Parathyroid adenoma (tissue), 2 donors: ENCODE results near the gene TMEM154.

Experiments used
- H2AFZ ChIP-seq: fragments of 300-600 bp; sonication (generic); one replicate; pipeline ENCODE4 v1.7.0; 2017; ENCODE audit warnings: antibody characterized with exemption, mild to moderate bottlenecking
- H3K27ac ChIP-seq: fragments of 300-600 bp; sonication (generic); one replicate; pipeline ENCODE4 v1.7.0; 2017
- H3K27me3 ChIP-seq: fragments of 300-600 bp; sonication (generic); one replicate; pipeline ENCODE4 v1.7.0; 2017; ENCODE audit warnings: low read length; ENCODE audit not compliant: control insufficient read depth, insufficient read depth
- H3K36me3 ChIP-seq: fragments of 300-600 bp; sonication (generic); one replicate; pipeline ENCODE4 v1.7.0; 2017; ENCODE audit warnings: low read length; ENCODE audit not compliant: control insufficient read depth, insufficient read depth
- H3K4me1 ChIP-seq: fragments of 300-600 bp; sonication (generic); one replicate; pipeline ENCODE4 v1.7.0; 2017; ENCODE audit warnings: control low read depth
- H3K4me2 ChIP-seq: fragments of 300-600 bp; sonication (generic); one replicate; pipeline ENCODE4 v1.7.0; 2017; ENCODE audit warnings: low read length
- H3K4me3 ChIP-seq: fragments of 300-600 bp; sonication (generic); one replicate; pipeline ENCODE4 v1.7.0; 2017; ENCODE audit warnings: low read depth, low read length
- H3K79me2 ChIP-seq: fragments of 300-600 bp; sonication (generic); one replicate; pipeline ENCODE4 v1.7.0; 2017; ENCODE audit warnings: control low read depth
- H3K9ac ChIP-seq: fragments of 300-600 bp; sonication (generic); one replicate; pipeline ENCODE4 v1.7.0; 2017; ENCODE audit warnings: mild to moderate bottlenecking
- H3K9me3 ChIP-seq: fragments of 300-600 bp; sonication (generic); one replicate; pipeline ENCODE4 v1.7.0; 2017; ENCODE audit warnings: low read length; ENCODE audit not compliant: control insufficient read depth
- CTCF ChIP-seq: fragments of 300-600 bp; sonication (generic); IDR thresholded peaks from one replicate; pipeline ENCODE4 v1.7.0; 2017; ENCODE audit warnings: antibody characterized with exemption, mild to moderate bottlenecking
- donor health status: primary hyperparathyroidism.

TMEM154 gene

GRCh38 chr4:152678841-152679240 is 956 bp downstream of the TMEM154 start:
- Histone ChIP-seq H3K4me1 (no peaks in the 10 kb centered on the region), H3K9ac (no peak overlapping the region), H3K27ac (no peak overlapping the region), H3K4me3 (no peak overlapping the region), H3K9me3 (no peaks in the 10 kb centered on the region), H3K36me3 (no peaks in the 10 kb centered on the region), H2AFZ (no peak overlapping the region), H3K79me2 (no peaks in the 10 kb centered on the region), H3K27me3 (no peaks in the 10 kb centered on the region), H3K4me2 (no peak overlapping the region)
- no peak for TF ChIP-seq CTCF

GRCh38 chr4:152677117-152677516 is 2.7 kb downstream of the TMEM154 start:
- no peak overlapping the region for H3K4me2 ChIP-seq
- no peaks in the 10 kb centered on the region for H3K4me1 ChIP-seq
- no peak for TF ChIP-seq CTCF
- H3K79me2 ChIP-seq: no peaks in the 10 kb centered on the region
- H2AFZ ChIP-seq: no peak overlapping the region
- H3K9me3 ChIP-seq: no peaks in the 10 kb centered on the region
- H3K4me3 ChIP-seq: no peak overlapping the region
- H3K36me3 ChIP-seq: no peaks in the 10 kb centered on the region
- no peaks in the 10 kb centered on the region for H3K27me3 ChIP-seq
- H3K27ac ChIP-seq: no peak overlapping the region
- H3K9ac ChIP-seq: no peak overlapping the region

GRCh38 chr4:152676052-152676854 is 3.5 kb downstream of the TMEM154 start:
- no peak overlapping the region for H3K9ac ChIP-seq
- no peaks in the 10 kb centered on the region for H3K9me3 ChIP-seq
- H3K36me3 ChIP-seq: no peaks in the 10 kb centered on the region
- H3K4me3 ChIP-seq: no peak overlapping the region
- no peaks in the 10 kb centered on the region for H3K79me2 ChIP-seq
- no peaks in the 10 kb centered on the region for H3K27me3 ChIP-seq
- no peak overlapping the region for H2AFZ ChIP-seq
- H3K4me1 ChIP-seq: no peaks in the 10 kb centered on the region
- H3K27ac ChIP-seq: no peak overlapping the region
- no peak overlapping the region for H3K4me2 ChIP-seq
- no peak for TF ChIP-seq CTCF

GRCh38 chr4:152674359-152674758 is 5.4 kb downstream of the TMEM154 start:
- Histone ChIP-seq H3K4me2 (no peak overlapping the region), H2AFZ (no peak overlapping the region), H3K9ac (no peak overlapping the region), H3K27me3 (no peaks in the 10 kb centered on the region), H3K4me3 (no peak overlapping the region), H3K27ac (no peak overlapping the region), H3K9me3 (no peaks in the 10 kb centered on the region), H3K4me1 (no peaks in the 10 kb centered on the region), H3K79me2 (no peaks in the 10 kb centered on the region), H3K36me3 (no peaks in the 10 kb centered on the region)
- no peak for TF ChIP-seq CTCF

- H3K4me2 ChIP-seq: no peak overlapping the region
- H3K9ac ChIP-seq: no peak overlapping the region
- H3K79me2 ChIP-seq: no peaks in the 10 kb centered on the region
- no peaks in the 10 kb centered on the region for H3K9me3 ChIP-seq
- H3K27ac ChIP-seq: no peak overlapping the region
- no peaks in the 10 kb centered on the region for H3K36me3 ChIP-seq
- no peak overlapping the region for H3K4me3 ChIP-seq
- no peaks in the 10 kb centered on the region for H3K4me1 ChIP-seq
- H2AFZ ChIP-seq: no peak overlapping the region
- H3K27me3 ChIP-seq: no peaks in the 10 kb centered on the region
- no peak for TF ChIP-seq CTCF
Measured at GRCh38 chr4:152673489-152673888, 6.3 kb downstream of the TMEM154 start.
